DMS153 (cell line): ENCODE results near the gene STRIT1.
"Not testable (repeated sequence)": the region's sequence is repeated elsewhere in the genome, so short reads cannot be mapped to it uniquely, and the experiment has no call there.

Source experiments
- DNase-seq: peaks from one replicate; lab custom pipeline; 2025; lab: John Stamatoyannopoulos, UW

Gene STRIT1

DNA sequence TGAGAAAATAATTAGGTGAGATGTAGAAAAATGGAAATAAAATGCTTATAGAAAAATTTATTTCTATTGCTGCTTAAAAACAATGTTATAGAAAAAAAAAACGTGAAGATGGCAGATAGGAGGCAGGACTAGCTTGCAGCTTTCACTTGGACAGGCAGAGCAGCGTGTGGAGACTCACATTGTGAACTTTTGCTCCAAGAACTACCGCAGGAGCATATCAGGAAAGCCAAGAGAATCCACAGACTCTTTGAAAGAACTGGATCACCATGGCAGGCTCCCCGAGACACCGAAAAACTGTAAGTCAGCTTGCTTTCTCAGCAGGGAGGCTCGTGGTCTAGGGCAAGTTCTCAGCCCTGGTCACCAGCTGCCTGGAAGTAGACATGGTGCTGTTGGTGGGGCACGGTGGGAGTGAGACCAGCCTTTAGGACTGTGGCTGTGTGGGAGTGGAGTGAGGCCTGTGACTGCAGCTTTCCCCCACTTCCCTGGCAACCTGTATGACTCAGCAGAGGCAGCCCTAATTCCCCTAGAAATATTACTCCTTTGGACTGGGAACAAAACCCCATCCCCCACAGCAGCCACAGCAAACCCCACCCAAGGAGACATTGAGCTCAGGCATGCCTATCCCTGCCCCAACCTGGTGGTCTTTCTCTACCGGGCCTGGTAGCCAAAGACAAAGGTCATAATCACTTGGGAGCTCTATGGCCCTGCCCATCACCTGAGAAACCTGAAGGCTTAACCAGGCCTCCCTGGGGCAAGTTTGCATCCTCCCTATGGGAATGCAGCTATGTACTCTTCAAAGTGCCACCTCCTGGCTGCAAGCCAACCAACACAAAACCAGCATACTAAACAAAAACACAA, 22.8 kb downstream of the STRIT1 start:
- no peak for DNase-seq

DNA sequence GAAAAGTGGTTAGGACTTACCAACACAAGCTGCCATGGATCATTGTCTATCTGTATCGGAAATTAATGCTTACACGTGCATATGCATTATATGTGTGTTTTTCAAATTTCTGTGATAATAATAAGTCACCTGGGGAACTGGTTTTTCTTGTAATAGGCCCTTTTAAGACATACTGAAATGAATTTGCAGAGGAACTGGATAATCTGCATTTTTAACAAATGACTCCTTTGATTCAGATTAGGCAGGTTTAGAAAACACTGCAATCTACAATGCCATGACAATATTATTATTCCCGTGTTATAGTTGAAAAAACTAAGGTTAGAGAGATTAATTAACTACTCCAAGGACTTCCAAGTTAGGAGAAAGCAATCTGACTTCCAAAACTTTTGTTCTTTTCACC, 23.4 kb downstream of the STRIT1 start:
- DNase-seq = no peak

DNA sequence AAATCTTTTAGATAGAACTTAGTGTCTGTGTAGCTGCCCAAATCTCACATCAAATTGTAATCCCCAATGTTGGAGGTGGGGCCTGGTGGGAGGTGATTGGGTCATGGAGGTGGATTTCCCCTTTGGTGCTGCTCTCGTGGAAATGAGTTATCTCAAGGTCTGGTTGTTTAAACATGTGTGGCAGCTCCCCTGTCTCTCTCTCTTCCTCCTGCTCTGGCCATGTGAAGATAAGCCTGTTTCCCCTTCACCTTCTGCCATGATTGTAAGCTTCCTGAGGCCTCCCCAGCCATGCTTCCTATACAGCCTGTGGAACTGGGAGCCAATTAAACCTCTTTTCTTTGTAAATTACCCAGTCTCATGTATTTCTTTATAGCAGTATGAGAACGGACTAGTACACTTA, 30.6 kb downstream of the STRIT1 start:
- DNase-seq = not testable (repeated sequence)

DNA sequence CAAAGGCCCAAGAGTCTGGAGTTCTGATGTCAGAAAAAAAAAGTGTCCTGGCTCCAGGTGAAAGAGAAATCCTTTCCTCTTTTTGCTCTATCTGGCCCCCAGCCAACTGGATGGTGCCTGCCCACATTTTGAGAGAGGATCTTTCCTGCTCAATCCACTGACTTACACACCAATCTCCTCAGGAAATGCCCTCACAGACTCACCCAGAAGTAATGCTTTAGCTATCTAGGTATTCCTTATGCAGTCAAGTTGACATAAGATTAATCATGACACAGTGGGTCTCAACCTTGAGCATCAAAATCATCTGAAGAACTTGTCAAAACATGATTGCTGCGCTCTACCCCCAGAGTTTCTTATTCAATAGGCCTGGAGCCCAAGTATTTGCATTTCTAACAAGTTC, 31.2 kb downstream of the STRIT1 start:
- DNase-seq = no peak

DNA sequence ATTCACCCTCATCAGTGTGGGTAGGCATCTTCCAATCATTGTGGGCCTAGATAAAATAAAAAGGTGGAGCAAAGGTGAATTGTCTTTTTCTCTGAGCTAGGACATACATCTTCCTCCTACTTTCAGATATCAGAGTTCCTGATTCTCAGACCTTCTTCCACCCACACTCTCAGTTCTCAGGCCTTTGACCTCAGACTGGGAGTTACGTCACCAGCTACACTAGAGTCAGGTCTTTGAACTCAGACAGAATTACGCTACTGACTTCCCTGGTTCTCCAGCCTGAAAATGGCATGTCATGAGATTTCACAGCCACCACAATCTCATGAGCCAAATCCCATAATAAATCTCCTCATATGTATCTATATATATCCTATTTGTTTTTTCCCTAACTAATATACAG, 39.0 kb downstream of the STRIT1 start:
- DNase-seq = no peak

DNA sequence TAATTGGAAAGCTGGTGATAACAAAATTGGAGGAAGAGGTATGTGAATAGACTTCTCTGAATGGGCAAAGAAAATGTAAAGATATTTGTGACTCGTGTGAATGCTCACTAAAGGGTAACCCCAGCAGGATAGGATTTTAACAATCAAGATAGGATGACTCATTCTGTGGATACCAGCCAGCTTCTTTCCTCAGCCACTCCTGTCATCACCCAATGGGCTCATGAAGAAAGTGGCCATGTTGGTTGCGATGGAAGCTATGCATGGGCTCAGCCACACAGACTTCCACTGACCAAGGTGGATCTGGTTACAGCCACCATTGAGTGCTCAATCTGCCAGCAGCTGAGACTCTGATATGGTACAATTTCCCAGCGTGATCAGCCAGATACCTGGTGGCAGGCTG, 40.9 kb downstream of the STRIT1 start:
- no peak for DNase-seq

DNA sequence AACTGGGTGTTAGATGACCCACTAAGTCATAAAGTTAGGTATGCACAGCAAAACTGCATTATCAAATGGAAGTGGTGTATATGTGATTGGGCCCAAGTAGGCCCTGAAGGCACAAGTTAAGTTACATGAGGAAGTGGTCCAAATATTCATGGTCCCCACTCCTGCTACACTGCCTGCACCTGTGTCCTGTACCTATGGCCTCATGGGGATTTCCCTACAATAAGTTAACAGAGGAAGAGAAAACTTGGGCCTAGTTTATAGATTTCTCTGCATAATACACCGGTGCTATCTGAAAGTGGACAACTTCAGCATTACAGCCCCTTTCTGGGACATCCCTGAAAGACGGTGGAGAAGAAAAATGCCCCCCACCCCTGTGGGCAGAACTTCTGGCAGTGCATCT, 41.5 kb downstream of the STRIT1 start:
- DNase-seq = no peak

DNA sequence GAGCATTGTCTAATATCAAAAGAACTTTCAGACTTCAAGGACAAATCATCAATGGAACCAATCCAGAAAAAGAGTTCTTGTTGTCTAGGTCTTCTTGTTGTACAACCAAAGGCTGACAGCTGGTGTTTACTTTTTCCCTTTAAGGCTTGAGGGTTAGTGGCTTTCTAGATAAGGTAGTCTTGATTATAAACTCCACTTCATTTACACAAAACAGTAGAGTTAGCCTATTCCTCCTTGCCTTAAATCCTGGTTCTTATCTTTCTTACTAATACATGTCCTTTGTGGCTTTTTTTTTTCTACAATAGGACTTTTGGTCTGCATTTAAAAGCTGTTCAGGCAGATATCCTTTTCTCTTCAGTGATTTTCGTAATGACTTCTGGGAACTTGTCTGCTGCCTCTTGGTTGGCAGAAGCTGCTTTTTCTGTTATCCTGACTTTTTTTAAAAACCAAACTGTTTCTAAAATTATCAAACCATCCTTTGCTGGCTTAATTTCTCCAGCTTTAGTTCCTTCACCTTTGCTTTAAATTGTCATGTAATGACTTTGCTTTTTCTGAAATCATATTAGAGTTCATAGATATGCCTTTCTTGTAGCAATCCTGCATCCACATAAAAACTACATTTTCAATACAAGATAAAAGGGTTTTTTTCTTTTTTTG, 44.8 kb downstream of the STRIT1 start:
- DNase-seq = no peak

DNA sequence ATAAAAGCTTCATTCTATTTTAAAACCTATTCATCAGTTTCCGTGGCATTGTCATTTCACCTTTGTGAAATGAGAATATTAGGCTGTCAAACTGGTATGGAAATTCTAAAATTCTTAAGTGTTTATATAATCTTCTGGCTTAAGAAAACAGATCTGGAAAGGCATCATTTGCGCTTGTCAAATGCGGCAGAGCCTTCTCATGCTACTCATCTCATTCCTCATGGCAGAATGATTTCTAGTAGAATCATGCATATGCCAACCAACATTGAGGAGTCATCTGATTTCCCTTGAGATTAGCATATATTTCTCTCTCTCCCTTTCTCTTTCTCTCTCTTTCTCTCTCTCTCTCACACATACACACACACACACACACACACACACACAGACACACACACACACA, 48.8 kb downstream of the STRIT1 start:
- DNase-seq = no peak

DNA sequence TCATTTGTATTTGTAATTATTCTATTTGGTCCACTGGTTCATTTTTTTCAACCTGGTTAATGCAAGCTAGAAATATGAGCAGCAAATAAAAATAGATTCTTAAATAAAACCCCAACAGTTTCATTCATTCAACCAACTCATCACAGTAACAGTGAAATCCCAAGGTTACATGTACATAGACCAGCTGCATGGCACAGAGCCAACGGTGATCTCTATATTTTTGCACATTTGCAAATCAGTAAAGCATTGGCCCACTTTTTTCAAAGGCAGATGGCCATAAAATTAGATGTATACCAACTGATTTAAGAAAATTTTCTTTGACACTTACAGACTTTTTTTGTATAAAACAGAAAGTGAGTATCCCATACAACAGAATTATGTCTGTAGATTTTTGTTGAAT, 49.3 kb downstream of the STRIT1 start:
- no peak for DNase-seq

DNA sequence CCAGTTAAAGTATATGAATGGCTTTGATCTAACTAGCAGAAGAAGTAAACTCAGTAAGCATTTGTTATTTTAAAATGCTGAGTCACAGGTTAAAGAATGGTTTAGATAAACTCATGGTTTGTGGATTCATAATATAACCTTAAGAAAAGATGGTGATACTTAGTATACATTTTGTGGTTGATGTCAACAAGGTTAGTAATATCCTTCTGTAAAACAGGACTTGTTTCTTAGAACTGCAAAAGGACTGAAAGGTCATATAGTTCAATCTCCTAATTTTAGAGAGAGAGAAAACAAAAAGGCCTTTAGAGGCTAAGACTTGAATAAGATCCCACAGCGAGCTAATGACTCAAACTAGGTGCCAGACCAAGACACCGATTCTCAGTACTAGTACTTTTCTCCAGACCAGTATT, 50.0 kb downstream of the STRIT1 start:
- no peak for DNase-seq

DNA sequence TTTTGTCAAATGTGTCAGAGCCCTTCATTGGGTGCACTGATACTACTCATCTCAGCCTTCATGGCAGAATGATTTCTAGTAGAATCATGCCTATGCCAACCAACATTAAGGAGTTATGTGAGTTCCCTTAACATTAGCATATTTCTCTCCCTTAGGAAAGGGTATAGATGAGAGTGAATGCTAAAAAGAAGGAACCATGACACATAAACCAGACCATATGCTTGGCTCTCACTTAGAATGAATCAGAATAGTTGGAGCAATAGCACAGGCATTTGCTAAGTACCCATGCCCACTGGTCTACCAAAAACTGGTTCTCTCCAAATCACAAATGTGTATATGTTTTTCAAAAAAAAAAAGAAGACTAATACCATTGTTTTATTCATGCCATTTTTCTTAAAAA, 51.1 kb downstream of the STRIT1 start:
- DNase-seq = no peak

DNA sequence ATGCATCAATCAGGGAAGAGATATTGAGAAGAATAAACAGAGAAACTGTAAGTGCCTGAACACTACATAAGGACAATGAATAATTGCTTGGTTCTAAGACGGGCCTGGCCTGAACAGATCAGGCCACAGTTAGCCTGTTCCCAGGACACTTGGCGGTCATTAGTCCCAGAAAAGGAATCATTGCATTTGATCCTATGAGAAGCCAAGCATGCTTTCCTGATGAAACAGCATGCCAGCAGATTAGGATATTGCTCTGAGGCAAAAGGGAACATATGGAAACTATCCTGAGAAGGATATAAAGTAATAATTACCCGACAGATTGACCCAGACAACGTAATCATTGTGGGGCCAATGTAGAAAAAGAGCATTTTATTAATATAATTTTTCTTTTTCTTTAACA, 51.9 kb downstream of the STRIT1 start:
- no peak for DNase-seq
